Uterus (tissue), 2 donors: ENCODE measurements around the gene PLEKHM2.

Experiments used
- CTCF ChIP-seq, 4 experiments: fragments of 200-600 bp in 2 of 4; fragments of 450-650 bp in 2 of 4; sonication (generic) in 2 of 4; IDR thresholded peaks; one replicate each; pipeline ENCODE4 v1.5.1; 2016 to 2019; ENCODE audit warnings: antibody characterized with exemption in 4 of 4, mild to moderate bottlenecking in 2 of 4, moderate library complexity in 1 of 4
- POLR2A ChIP-seq, 2 donors: fragments of 450-650 bp; IDR thresholded peaks; one replicate each; pipeline ENCODE4 v1.6.1; 2016; ENCODE audit warnings: antibody characterized with exemption in 2 of 2, mild to moderate bottlenecking in 1 of 2, moderate library complexity in 1 of 2

GRCh38 chr1:15723631-15724246 is 39.6 kb downstream of the PLEKHM2 start:
- TF ChIP-seq CTCF (IDR thresholded peaks at IDR 0.05), result no peak
- no peak for TF ChIP-seq POLR2A (IDR thresholded peaks at IDR 0.05)
